Muscle of leg (tissue), 11 donors: ENCODE results near the gene DDX54. TPM values are rescaled to one million over a fixed set of nuclear protein-coding genes. Genes with fewer than 3 reads are reported as not detected.

Experiments used
- DNase-seq: peaks from one replicate; pipeline ENCODE4 v3.0.0; 2013
- H3K27ac ChIP-seq: one replicate; pipeline ENCODE4 v1.5.1; 2013; ENCODE audit warnings: mild to moderate bottlenecking, low read length, control low read depth
- H3K27me3 ChIP-seq: one replicate; pipeline ENCODE4 v1.6.1; 2013; ENCODE audit warnings: low read length; ENCODE audit not compliant: control insufficient read depth, insufficient read depth
- H3K36me3 ChIP-seq: one replicate; pipeline ENCODE4 v1.6.1; 2013; ENCODE audit warnings: low read length; ENCODE audit not compliant: control insufficient read depth, insufficient read depth
- H3K4me1 ChIP-seq: one replicate; pipeline ENCODE4 v1.6.1; 2013; ENCODE audit warnings: low read length; ENCODE audit not compliant: control insufficient read depth, insufficient read depth
- H3K4me3 ChIP-seq: one replicate; pipeline ENCODE4 v1.5.1; 2013; ENCODE audit warnings: low read length, control low read depth
- H3K9me3 ChIP-seq: replicated peaks from 2 replicates; pipeline ENCODE4 v1.6.1; 2013; ENCODE audit warnings: low read depth, low read length; ENCODE audit not compliant: control insufficient read depth
- WGBS: methylation state at CpG from one replicate; pipeline ENCODE4 v1.1.5; 2013; ENCODE audit warnings: missing lambda C conversion rate; ENCODE audit not compliant: insufficient coverage; 5-methylcytosine and 5-hydroxymethylcytosine counted together
- polyA plus RNA-seq, 8 donors: library from polyadenylated mRNA; unstranded; fragments of 120-200 nt; gene quantifications; one replicate each; pipeline versions ENCODE4 v1.2.1 to v1.2.3, GENCODE V29; 2013; ENCODE audit warnings: inconsistent platforms in 1 of 8, low replicate concordance in 1 of 8; ENCODE audit not compliant: insufficient read length in 8 of 8, insufficient read depth in 1 of 8
- total RNA-seq: library from RNA; stranded (reverse); fragments of 120-200 nt; gene quantifications from one replicate; pipeline ENCODE4 v1.2.4, GENCODE V29; 2013

Gene DDX54
- total and polyA plus RNA-seq, 9 donors: 20.7 to 80.8 (median 72.7) TPM

DNA sequence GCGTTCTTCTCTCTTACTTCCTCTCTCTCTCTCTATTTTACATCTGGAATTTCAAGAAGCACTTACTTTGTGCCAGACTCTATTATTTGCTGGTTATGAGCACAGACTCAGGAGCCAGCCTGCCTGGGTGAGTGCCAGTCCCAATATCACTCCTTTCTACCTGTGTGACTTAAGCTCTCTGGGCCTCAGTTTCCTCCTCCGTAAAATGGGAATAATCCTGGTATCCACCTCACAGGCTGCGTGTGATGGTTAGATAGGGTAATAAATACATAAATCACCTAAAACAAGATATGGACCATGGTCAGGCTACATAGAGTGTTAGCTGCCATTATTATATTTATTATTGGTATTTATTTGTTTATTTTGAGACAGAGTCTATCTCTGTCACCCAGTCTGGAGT, 74.0 kb downstream of the DDX54 start:
- H3K9me3 ChIP-seq: no peaks in the 10 kb centered on the region
- H3K4me1 ChIP-seq: no peaks in the 10 kb centered on the region
- no peaks in the 10 kb centered on the region for H3K36me3 ChIP-seq
- H3K4me3 ChIP-seq: no peak overlapping the region
- DNase-seq: no peak
- H3K27ac ChIP-seq: no peak overlapping the region
- no CpG with 5 or more reads among the region's 3 CpGs for WGBS
- H3K27me3 ChIP-seq: peaks cover 14% of the 10 kb centered on the region

- H3K36me3 ChIP-seq: no peaks in the 10 kb centered on the region
- H3K4me3 ChIP-seq: no peak overlapping the region
- no peak overlapping the region for H3K27ac ChIP-seq
- no peaks in the 10 kb centered on the region for H3K9me3 ChIP-seq
- no peaks in the 10 kb centered on the region for H3K4me1 ChIP-seq
- DNase-seq: no peak
- 44% methylated on average over 6 of the region's 7 CpGs for WGBS
- H3K27me3 ChIP-seq: peaks cover 19% of the 10 kb centered on the region
Observed at GRCh38 chr12:113109872-113110599, 75.2 kb downstream of the DDX54 start.

DNA sequence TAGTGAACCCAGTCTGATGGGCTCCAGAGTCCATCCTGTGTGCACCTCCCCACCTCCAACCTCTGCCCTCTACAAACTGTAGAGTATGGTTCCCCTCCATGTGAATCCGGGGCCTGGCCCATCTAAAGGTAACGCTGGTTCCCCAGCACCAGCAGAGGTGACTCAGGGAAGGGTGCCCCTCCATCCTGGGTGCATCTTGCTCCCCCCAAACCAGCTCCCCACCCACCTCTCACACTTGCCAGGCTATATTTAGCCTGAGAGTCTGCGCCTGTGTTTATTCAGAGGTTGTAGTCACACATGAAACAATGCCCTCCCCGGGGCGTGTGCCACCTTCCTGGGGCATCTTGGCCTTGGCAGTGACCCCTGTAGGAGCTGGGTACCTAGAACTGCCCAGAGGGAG, 75.9 kb downstream of the DDX54 start:
- H3K27me3 ChIP-seq: peaks cover 24% of the 10 kb centered on the region
- H3K4me3 ChIP-seq: no peak overlapping the region
- no peak for DNase-seq
- no peaks in the 10 kb centered on the region for H3K4me1 ChIP-seq
- 93% methylated on average over 4 of the region's 5 CpGs for WGBS
- no peak overlapping the region for H3K27ac ChIP-seq
- H3K36me3 ChIP-seq: no peaks in the 10 kb centered on the region
- no peaks in the 10 kb centered on the region for H3K9me3 ChIP-seq

DNA sequence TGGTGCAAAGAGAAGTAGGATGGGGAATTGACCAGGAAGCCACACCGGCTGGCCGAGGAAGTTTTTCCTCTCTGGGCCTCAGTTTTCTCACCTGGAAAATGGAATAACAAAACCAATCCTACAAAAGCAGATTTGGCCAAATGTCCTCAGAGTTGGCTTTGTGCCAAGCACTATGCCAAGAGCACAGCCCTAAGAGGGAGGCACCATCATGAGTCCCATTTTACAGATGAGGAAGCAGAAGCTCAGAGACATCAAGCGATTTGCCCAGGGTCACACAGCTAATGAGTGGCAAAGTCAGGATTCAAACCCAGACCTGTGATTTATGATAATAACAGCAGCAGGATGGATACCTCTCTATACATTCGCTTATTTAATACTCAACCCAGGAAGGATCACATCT, 77.0 kb downstream of the DDX54 start:
- no peak overlapping the region for H3K4me3 ChIP-seq
- H3K4me1 ChIP-seq: no peaks in the 10 kb centered on the region
- no peaks in the 10 kb centered on the region for H3K36me3 ChIP-seq
- H3K27ac ChIP-seq: no peak overlapping the region
- 100% methylated on average over 1 of the region's 4 CpGs for WGBS
- H3K27me3 ChIP-seq: peaks cover 31% of the 10 kb centered on the region
- DNase-seq: no peak
- no peaks in the 10 kb centered on the region for H3K9me3 ChIP-seq

Other genes with a start within 250 kb of the DDX54 start
- gene OAS3, start 247.0 kb downstream of the DDX54 start, total RNA-seq: 4.7 TPM
- 1 to 10 TPM; 5.3 to 7.6 (median 6.6) TPM for gene OAS3, start 247.0 kb downstream of the DDX54 start, polyA plus RNA-seq
- 1.8 TPM for gene OAS2, start 207.0 kb downstream of the DDX54 start, total RNA-seq
- gene OAS2, start 207.0 kb downstream of the DDX54 start, polyA plus RNA-seq: 1 to 10 TPM; 1.1 to 2.9 (median 2.3) TPM
- gene DTX1, start 128.7 kb downstream of the DDX54 start, total RNA-seq: 2.2 TPM
- gene DTX1, start 128.7 kb downstream of the DDX54 start, polyA plus RNA-seq: 1 to 10 TPM; 1.7 to 5.4 (median 3.7) TPM
- gene RASAL1, start 49.7 kb downstream of the DDX54 start, total RNA-seq: 0.04 TPM
- under 1 TPM in 6 of 8 donors, not detected in 2; 0.04 to 0.17 (median 0.09) TPM for gene RASAL1, start 49.7 kb downstream of the DDX54 start, polyA plus RNA-seq
- gene CFAP73, start 35.8 kb downstream of the DDX54 start, total RNA-seq: not detected
- under 1 TPM in 6 of 8 donors, not detected in 2; 0.16 to 0.47 (median 0.18) TPM for gene CFAP73, start 35.8 kb downstream of the DDX54 start, polyA plus RNA-seq
- 12.7 TPM for gene RITA1, start 243 bp upstream of the DDX54 start, total RNA-seq
- gene RITA1, start 243 bp upstream of the DDX54 start, polyA plus RNA-seq: 10 to 100 TPM in 4 of 8 donors, 1 to 10 TPM in 4; 9.3 to 11.7 (median 10.0) TPM
- gene TPCN1, start 36.0 kb upstream of the DDX54 start, total RNA-seq: 17.1 TPM
- gene TPCN1, start 36.0 kb upstream of the DDX54 start, polyA plus RNA-seq: 10 to 100 TPM; 20.0 to 46.1 (median 34.0) TPM
- 8.0 TPM for gene SLC8B1, start 149.6 kb upstream of the DDX54 start, total RNA-seq
- gene SLC8B1, start 149.6 kb upstream of the DDX54 start, polyA plus RNA-seq: 10 to 100 TPM in 7 of 8 donors, 1 to 10 TPM in 1; 9.6 to 24.2 (median 13.5) TPM
- gene PLBD2, start 173.1 kb upstream of the DDX54 start, total RNA-seq: 5.4 TPM
- 10 to 100 TPM; 10.1 to 15.4 (median 14.0) TPM for gene PLBD2, start 173.1 kb upstream of the DDX54 start, polyA plus RNA-seq
- not detected for gene SDS, start 218.4 kb upstream of the DDX54 start, total RNA-seq
- gene SDS, start 218.4 kb upstream of the DDX54 start, polyA plus RNA-seq: under 1 TPM in 5 of 8 donors, not detected in 3; 0.09 to 0.32 (median 0.13) TPM
- 0.53 TPM for gene SDSL, start 236.9 kb upstream of the DDX54 start, total RNA-seq
- 1 to 10 TPM in 6 of 8 donors, under 1 TPM in 2; 0.73 to 3.3 (median 1.3) TPM for gene SDSL, start 236.9 kb upstream of the DDX54 start, polyA plus RNA-seq